Measurements from ENCODE around the gene TMEM179B. TPM values are rescaled to one million over a fixed set of nuclear protein-coding genes. Genes with fewer than 3 reads are reported as not detected.

The TMEM179B gene
- total and polyA plus RNA-seq, 9 of the 15 experiments (the other 6 are each of a cell fraction or from before 2014, with no cell fraction given): 27.7 to 105 (median 37.0) TPM

DNA sequence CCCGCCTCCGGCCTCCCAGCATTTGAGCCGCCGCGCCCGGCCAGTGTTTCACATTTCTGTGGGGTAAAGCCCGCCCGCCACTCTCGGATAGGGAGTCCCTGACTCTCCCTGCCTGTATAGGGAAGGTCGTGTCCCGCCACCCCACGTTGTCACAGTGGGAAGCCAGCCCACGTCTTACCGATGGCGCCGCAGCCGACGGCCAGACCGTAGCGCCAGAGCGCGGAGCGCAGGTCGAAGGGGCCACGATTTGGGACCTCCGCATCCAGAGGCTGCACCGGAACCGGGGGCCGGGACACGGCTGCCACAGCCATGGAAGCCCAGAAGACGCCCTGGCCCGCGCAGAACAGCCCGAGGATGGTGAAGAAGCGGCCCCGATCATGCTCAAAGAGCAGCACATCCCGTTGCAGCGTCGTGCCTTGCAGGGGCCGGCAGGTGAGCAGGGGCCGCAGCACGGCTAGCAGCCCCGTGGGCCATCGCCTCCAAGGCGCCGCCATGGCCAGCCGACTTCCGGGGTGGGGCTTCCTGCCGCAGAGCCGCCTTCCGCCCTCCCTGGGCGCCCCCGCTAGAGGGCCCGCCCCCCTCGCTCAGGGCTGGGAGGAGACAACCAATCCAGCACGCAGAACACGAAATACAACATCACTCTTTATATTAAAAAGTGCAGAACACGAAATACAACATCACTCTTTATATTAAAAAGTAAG is 4.4 kb downstream of the TMEM179B start, which contains the start of gene TMEM223 (continued):
- no peak for TF ChIP-seq ZNF785 (CRISPR knock-in tag; IDR thresholded peaks at IDR 0.05)
- peak; percentile 45; the same call in 1 of the 2 replicates for TF ChIP-seq TARDBP (IDR thresholded peaks at IDR 0.05)
- TF ChIP-seq GABPA (tag; conservative IDR thresholded peaks at IDR 0.05; ENCODE audit: low read depth): peak; percentile 94
- TF ChIP-seq, protein P1, sequence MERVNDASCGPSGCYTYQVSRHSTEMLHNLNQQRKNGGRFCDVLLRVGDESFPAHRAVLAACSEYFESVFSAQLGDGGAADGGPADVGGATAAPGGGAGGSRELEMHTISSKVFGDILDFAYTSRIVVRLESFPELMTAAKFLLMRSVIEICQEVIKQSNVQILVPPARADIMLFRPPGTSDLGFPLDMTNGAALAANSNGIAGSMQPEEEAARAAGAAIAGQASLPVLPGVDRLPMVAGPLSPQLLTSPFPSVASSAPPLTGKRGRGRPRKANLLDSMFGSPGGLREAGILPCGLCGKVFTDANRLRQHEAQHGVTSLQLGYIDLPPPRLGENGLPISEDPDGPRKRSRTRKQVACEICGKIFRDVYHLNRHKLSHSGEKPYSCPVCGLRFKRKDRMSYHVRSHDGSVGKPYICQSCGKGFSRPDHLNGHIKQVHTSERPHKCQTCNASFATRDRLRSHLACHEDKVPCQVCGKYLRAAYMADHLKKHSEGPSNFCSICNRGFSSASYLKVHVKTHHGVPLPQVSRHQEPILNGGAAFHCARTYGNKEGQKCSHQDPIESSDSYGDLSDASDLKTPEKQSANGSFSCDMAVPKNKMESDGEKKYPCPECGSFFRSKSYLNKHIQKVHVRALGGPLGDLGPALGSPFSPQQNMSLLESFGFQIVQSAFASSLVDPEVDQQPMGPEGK (CRISPR knock-in tag; IDR thresholded peaks at IDR 0.05; ENCODE audit: borderline replicate concordance): 0 out of 2 replicates have a peak, but pooled peaks have one; percentile 36
- no peak for TF ChIP-seq LARP7 (IDR thresholded peaks at IDR 0.05)
- TF ChIP-seq, protein P2, sequence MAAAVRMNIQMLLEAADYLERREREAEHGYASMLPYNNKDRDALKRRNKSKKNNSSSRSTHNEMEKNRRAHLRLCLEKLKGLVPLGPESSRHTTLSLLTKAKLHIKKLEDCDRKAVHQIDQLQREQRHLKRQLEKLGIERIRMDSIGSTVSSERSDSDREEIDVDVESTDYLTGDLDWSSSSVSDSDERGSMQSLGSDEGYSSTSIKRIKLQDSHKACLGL (CRISPR knock-in tag; IDR thresholded peaks at IDR 0.05; ENCODE audit: borderline replicate concordance, poor library complexity, severe bottlenecking): peak; percentile 66
- TF ChIP-seq, protein P3, sequence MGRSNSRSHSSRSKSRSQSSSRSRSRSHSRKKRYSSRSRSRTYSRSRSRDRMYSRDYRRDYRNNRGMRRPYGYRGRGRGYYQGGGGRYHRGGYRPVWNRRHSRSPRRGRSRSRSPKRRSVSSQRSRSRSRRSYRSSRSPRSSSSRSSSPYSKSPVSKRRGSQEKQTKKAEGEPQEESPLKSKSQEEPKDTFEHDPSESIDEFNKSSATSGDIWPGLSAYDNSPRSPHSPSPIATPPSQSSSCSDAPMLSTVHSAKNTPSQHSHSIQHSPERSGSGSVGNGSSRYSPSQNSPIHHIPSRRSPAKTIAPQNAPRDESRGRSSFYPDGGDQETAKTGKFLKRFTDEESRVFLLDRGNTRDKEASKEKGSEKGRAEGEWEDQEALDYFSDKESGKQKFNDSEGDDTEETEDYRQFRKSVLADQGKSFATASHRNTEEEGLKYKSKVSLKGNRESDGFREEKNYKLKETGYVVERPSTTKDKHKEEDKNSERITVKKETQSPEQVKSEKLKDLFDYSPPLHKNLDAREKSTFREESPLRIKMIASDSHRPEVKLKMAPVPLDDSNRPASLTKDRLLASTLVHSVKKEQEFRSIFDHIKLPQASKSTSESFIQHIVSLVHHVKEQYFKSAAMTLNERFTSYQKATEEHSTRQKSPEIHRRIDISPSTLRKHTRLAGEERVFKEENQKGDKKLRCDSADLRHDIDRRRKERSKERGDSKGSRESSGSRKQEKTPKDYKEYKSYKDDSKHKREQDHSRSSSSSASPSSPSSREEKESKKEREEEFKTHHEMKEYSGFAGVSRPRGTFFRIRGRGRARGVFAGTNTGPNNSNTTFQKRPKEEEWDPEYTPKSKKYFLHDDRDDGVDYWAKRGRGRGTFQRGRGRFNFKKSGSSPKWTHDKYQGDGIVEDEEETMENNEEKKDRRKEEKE (IDR thresholded peaks at IDR 0.05; ENCODE audit: borderline replicate concordance in 1 of 2, control insufficient read depth in 1 of 2, low read depth in 2 of 2, low read length in 1 of 2): peak in 1 of 2 experiments; percentile 64; a peak in 1 of 4 replicates
- no peak for TF ChIP-seq ZNF696 (CRISPR knock-in tag; conservative IDR thresholded peaks at IDR 0.05)
- TF ChIP-seq POLR3A (IDR thresholded peaks at IDR 0.05; ENCODE audit: borderline replicate concordance, extremely low read depth, insufficient read depth, insufficient read length): no peak
- 0 out of 2 replicates have a peak, but pooled peaks have one; percentile 3 for TF ChIP-seq TEAD4 (IDR thresholded peaks at IDR 0.05; ENCODE audit: low read length)
- TF ChIP-seq TEAD4 (CRISPR knock-in tag; IDR thresholded peaks at IDR 0.05; ENCODE audit: borderline replicate concordance): no peak
- TF ChIP-seq, protein P4, sequence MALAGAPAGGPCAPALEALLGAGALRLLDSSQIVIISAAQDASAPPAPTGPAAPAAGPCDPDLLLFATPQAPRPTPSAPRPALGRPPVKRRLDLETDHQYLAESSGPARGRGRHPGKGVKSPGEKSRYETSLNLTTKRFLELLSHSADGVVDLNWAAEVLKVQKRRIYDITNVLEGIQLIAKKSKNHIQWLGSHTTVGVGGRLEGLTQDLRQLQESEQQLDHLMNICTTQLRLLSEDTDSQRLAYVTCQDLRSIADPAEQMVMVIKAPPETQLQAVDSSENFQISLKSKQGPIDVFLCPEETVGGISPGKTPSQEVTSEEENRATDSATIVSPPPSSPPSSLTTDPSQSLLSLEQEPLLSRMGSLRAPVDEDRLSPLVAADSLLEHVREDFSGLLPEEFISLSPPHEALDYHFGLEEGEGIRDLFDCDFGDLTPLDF (CRISPR knock-in tag; IDR thresholded peaks at IDR 0.05): peak; percentile 91; the same call in 1 of the 2 replicates
- TF ChIP-seq SP1 (CRISPR knock-in tag; IDR thresholded peaks at IDR 0.05): peak; percentile 77
- TF ChIP-seq SLC30A9 (CRISPR knock-in tag; IDR thresholded peaks at IDR 0.05): no peak
- peak; percentile 38 to 42; a peak in 3 of 4 replicates for TF ChIP-seq NRF1 (conservative IDR thresholded peaks at IDR 0.05 in 1 of 2, IDR thresholded peaks at IDR 0.05 in 1 of 2)
- TF ChIP-seq ZNF41 (CRISPR knock-in tag; conservative IDR thresholded peaks at IDR 0.05): no peak
- TF ChIP-seq HCFC1 (IDR thresholded peaks at IDR 0.05; ENCODE audit: low read depth, low read length): peak; percentile 59
- peak; percentile 78; the same call in 1 of the 2 replicates for TF ChIP-seq FOXP1 (CRISPR knock-in tag; IDR thresholded peaks at IDR 0.05)
- TF ChIP-seq MAZ (CRISPR knock-in tag; conservative IDR thresholded peaks at IDR 0.05 in 1 of 2, IDR thresholded peaks at IDR 0.05 in 1 of 2): peak; percentile 91 to 92
- TF ChIP-seq MTA3 (IDR thresholded peaks at IDR 0.05; ENCODE audit: borderline replicate concordance): peak; percentile 39; the same call in 1 of the 2 replicates
